Measurements from ENCODE around the gene CDH13.

DNA sequence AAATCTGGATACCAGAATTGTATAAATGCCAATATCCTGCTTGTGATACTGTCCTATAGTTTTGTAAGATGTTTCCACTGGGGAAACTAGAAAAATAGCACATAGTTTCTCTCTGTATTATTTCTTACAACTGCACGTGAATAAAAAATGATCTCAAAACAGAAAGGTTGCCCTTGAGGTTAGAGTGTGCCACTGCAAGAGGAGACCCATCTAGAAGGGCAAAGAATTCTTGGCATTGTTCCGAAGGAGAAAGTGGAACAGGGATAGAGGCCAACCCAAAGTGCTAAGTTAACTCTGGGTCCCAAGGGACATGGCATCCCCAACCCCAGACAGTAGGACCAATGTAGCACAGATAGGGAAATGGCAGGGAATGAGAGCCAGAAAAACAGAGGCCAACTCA is 703.5 kb downstream of the CDH13 start:
- no peak for TF ChIP-seq EZH2phosphoT487 (IDR thresholded peaks at IDR 0.05; ENCODE audit: borderline replicate concordance, low read length)
- TF ChIP-seq, protein P1, sequence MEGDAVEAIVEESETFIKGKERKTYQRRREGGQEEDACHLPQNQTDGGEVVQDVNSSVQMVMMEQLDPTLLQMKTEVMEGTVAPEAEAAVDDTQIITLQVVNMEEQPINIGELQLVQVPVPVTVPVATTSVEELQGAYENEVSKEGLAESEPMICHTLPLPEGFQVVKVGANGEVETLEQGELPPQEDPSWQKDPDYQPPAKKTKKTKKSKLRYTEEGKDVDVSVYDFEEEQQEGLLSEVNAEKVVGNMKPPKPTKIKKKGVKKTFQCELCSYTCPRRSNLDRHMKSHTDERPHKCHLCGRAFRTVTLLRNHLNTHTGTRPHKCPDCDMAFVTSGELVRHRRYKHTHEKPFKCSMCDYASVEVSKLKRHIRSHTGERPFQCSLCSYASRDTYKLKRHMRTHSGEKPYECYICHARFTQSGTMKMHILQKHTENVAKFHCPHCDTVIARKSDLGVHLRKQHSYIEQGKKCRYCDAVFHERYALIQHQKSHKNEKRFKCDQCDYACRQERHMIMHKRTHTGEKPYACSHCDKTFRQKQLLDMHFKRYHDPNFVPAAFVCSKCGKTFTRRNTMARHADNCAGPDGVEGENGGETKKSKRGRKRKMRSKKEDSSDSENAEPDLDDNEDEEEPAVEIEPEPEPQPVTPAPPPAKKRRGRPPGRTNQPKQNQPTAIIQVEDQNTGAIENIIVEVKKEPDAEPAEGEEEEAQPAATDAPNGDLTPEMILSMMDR (IDR thresholded peaks at IDR 0.05; ENCODE audit: low read depth, low read length, poor library complexity, severe bottlenecking), result no peak

All from DOHH2 (cell line).